Astrocyte of the spinal cord (primary cell): ENCODE results near the gene MYH7.
"Not testable (repeated sequence)": the region's sequence is repeated elsewhere in the genome, so short reads cannot be mapped to it uniquely, and the experiment has no call there.

Experiments used
- DNase-seq: peaks from one replicate; pipeline ENCODE4 v3.0.0; 2011; ENCODE audit warnings: low read depth, low spot score
- H3K4me3 ChIP-seq: 2 replicates; pipeline ENCODE4 v1.5.1; 2011; ENCODE audit warnings: low read depth, mild to moderate bottlenecking, low read length, moderate library complexity
- in situ Hi-C: cut with HindIII; loops from 2 replicates; pipeline ENCODE4 v1.10.0; 2017; ENCODE audit warnings: low sequenced_read_pairs
- TF ChIP-seq, protein P1 (sequence below): IDR thresholded peaks from 2 replicates; pipeline ENCODE4 v1.5.1; 2012; ENCODE audit warnings: low read depth, mild to moderate bottlenecking, low read length, inconsistent platforms

Gene MYH7

DNA sequence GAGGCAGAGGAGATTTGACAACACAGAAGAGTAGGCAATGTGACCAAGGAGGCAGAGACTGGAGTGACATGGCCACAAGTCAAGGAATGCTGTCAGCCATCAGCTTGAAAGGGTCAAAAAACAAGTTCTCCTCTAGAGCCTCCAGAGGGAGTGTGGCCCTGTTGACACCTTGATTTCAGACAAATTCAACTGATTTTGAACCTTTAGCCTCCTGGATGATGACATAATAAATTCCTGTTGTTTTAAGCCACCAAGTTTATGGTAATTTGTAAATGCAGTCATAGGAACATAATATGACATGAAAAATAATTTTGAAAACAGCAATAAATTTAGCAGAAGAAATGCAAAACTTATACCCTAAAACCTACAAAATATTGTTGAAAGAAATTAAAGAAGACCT lies 25.5 kb upstream of the MYH7 start:
- no peak overlapping the region for H3K4me3 ChIP-seq
- TF ChIP-seq, protein P1, sequence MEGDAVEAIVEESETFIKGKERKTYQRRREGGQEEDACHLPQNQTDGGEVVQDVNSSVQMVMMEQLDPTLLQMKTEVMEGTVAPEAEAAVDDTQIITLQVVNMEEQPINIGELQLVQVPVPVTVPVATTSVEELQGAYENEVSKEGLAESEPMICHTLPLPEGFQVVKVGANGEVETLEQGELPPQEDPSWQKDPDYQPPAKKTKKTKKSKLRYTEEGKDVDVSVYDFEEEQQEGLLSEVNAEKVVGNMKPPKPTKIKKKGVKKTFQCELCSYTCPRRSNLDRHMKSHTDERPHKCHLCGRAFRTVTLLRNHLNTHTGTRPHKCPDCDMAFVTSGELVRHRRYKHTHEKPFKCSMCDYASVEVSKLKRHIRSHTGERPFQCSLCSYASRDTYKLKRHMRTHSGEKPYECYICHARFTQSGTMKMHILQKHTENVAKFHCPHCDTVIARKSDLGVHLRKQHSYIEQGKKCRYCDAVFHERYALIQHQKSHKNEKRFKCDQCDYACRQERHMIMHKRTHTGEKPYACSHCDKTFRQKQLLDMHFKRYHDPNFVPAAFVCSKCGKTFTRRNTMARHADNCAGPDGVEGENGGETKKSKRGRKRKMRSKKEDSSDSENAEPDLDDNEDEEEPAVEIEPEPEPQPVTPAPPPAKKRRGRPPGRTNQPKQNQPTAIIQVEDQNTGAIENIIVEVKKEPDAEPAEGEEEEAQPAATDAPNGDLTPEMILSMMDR: no peak
- DNase-seq: no peak
- in situ Hi-C loops: no loop called here

DNA sequence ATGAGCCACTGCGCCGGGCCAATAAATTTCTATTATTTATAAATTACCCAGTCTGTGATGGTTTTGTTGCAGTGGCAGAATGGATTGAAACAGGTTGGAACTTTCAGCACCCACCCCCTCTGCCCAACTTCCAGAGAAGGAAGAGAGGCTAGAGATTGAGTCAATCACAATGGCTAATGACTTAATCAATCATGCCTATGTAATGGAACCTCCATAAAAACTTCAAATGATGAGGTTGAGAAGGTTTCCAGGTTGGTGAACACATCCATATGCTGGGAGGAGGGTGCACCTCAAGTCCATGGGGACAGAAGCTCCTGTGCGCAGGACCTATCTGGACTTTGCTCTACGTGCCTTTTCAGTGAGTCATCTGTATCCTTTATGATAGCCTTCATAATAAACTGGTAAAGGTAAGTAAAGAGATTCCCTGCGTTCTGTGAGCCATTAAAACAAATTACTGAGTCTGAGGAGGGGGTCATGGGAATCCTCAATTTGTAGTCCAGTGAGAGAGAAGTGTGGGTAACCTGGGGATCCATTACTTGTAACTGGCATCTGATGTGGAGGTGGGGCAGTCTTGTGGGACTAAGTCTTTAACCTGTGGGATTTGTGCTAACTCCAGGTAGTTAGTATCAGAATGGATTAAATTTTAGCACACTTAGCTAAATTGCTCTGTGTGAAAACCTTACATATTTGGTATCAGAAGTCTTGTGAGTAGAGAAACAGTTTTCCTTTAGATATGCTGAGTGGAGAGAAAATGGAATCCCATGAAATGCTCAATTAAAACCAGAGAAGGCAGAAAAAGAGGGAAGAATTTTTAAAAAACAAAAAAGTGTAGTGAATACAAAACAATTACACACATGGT lies 22.4 kb upstream of the MYH7 start:
- TF ChIP-seq, protein P1: no peak
- in situ Hi-C loops: no loop called here
- DNase-seq: no peak
- H3K4me3 ChIP-seq: no peak overlapping the region

DNA sequence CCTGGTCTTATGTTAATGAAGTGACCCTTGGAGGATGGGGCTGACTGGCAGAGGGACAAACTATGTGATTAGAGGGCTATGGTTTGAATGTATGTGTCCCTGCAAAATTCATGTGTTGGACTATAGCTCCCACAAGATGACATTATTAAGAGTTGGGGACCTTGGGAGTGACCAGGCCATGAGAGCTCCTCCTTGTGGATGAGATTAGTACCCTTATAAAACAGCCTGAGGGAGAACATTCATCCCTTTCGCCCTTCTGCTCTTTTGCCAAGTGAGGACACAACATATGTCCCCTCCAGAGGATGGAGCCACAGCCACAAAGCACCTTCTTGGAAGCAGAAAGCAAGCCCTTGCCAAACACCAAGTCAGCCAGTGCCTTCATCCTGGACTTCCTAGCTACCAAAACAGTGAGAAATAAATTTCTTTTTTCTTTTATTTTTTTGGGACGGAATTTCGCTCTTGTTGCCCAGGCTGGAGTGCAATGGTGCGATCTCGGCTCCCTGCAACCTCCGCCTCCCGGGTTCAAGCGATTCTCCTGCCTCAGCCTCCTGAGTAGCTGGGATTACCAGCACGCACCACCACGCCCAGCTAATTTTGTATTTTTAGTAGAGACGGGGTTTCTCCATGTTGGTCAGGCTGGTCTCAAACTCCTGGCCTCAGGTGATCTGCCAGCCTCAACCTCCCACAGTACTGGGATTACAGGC lies 21.6 kb upstream of the MYH7 start:
- TF ChIP-seq, protein P1: peak; percentile 31
- in situ Hi-C loops, DNase-seq, H3K4me3 ChIP-seq: not testable (repeated sequence)

DNA sequence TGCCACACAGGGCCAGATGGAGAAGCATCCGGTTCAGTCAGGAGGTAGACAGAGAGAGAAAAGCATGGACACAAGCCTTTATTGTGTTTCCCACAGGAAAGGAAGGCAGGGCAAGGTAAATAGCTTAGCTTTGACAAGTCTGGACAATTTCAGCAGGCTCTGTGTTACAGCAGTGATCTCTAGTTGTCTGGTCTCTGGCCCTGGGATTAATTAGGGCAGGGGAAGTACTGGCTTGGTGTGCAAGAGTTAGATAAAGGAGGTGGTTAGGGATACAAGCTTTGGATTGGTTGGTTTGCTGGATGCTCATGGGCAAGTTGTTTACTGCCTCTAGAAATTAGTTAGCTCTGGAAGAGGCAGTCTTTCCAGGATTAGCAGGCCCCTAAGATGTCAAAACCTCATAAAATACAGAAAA lies 19.0 kb upstream of the MYH7 start:
- no peak overlapping the region for H3K4me3 ChIP-seq
- DNase-seq: no peak
- TF ChIP-seq, protein P1: no peak
- in situ Hi-C loops: no loop called here

- no peak overlapping the region for H3K4me3 ChIP-seq
- in situ Hi-C loops: no loop called here
- TF ChIP-seq, protein P1: no peak
- DNase-seq: no peak
These were observed 16.8 kb upstream of the MYH7 start for GRCh38 chr14:23452237-23452636.

DNA sequence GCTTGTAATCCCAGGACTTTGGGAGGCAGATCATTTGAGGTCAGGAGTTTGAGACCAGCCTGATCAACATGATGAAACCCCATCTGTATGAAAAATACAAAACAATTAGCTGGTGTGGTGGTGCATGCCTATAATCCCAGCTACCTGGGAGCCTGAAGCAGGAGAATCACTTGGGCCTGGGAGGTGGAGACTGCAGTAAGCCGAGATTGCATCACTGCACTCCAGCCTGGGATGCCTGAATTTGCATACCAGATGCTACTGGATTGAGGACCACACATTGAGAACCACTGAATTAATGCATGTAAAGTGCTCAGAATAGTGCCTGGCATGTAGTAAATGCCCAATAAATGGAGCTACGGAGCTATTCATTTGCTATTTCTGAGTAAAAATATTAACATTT lies 14.9 kb upstream of the MYH7 start:
- in situ Hi-C loops: no loop called here
- TF ChIP-seq, protein P1: no peak
- H3K4me3 ChIP-seq: no peak overlapping the region
- DNase-seq: no peak
